Natural killer cell treated with Interleukin-12 subunit alpha and Interleukin-12 subunit beta and Interleukin-15 and Interleukin-18, amount 100 ng/mL, for 72 hours (primary cell): ENCODE results near the gene KDM1B. TPM values are rescaled to one million over a fixed set of nuclear protein-coding genes. Genes with fewer than 3 reads are reported as not detected.

Experiments
- ATAC-seq, 2 donors: fragments of 150-1000 bp; cut with Tn5 transposase in 1 of 2; sonication (Bioruptor Pico), chemical (Tn5 transposase) in 1 of 2; 2 replicates each; pipeline ENCODE4 v1.10.0; 2021
- DNase-seq: peaks from one replicate; pipeline ENCODE4 v3.0.0; 2022; ENCODE audit warnings: low spot score
- H3K27ac Mint-ChIP-seq, 2 donors: 1 replicate in 1 of 2; 2 replicates in 1 of 2; pipeline ENCODE4 v1.8.0; 2022; ENCODE audit warnings: mixed read lengths in 2 of 2, mild to moderate bottlenecking in 1 of 2, moderate library complexity in 1 of 2
- H3K27me3 Mint-ChIP-seq, 2 donors: 1 replicate in 1 of 2; 2 replicates in 1 of 2; pipeline ENCODE4 v1.8.0; 2022; ENCODE audit warnings: mixed read lengths in 2 of 2
- H3K36me3 Mint-ChIP-seq: one replicate; pipeline ENCODE4 v1.8.0; 2022; ENCODE audit warnings: mixed read lengths
- H3K4me1 Mint-ChIP-seq, 2 donors: 1 replicate in 1 of 2; 2 replicates in 1 of 2; pipeline ENCODE4 v1.8.0; 2022; ENCODE audit warnings: low read depth in 2 of 2, mixed read lengths in 2 of 2, mild to moderate bottlenecking in 1 of 2
- H3K4me3 Mint-ChIP-seq: one replicate; pipeline ENCODE4 v1.8.0; 2022; ENCODE audit warnings: mixed read lengths
- H3K9me3 Mint-ChIP-seq: 2 replicates; pipeline ENCODE4 v1.8.0; 2022; ENCODE audit warnings: mixed read lengths
- total RNA-seq, 2 donors: library from RNA; stranded (reverse); gene quantifications; one replicate each; pipeline ENCODE4 v1.2.3, GENCODE V29; 2022

Gene KDM1B
- total RNA-seq, 2 donors from 2014 or later = 8.1 to 10.6 TPM

GRCh38 chr6:18260448-18261106, 105.4 kb downstream of the KDM1B start:
- Mint-ChIP-seq H3K4me3 (peak overlapping the region; percentile 99), H3K27me3 (no peaks in the 10 kb centered on the region), H3K9me3 (no peaks in the 10 kb centered on the region), H3K27ac (peak overlapping the region; percentile 97 to 98), H3K4me1 (peaks cover 48 to 52% of the 10 kb centered on the region in 2 donors), H3K36me3 (peaks cover 19% of the 10 kb centered on the region)
- no peak for DNase-seq
- no peak for ATAC-seq

- H3K4me1 Mint-ChIP-seq = peaks cover 49 to 53% of the 10 kb centered on the region in 2 donors
- DNase-seq (no peak), ATAC-seq (no peak)
- H3K9me3 Mint-ChIP-seq = no peaks in the 10 kb centered on the region
- H3K36me3 Mint-ChIP-seq = peaks cover 18% of the 10 kb centered on the region
- no peaks in the 10 kb centered on the region for H3K27me3 Mint-ChIP-seq
- peak overlapping the region; percentile 99 for H3K4me3 Mint-ChIP-seq
- peak overlapping the region; percentile 97 to 98 for H3K27ac Mint-ChIP-seq
Measured at GRCh38 chr6:18261877-18262276, 106.7 kb downstream of the KDM1B start.

- H3K9me3 Mint-ChIP-seq = no peaks in the 10 kb centered on the region
- H3K27me3 Mint-ChIP-seq = no peaks in the 10 kb centered on the region
- no peak for DNase-seq
- peak overlapping the region; percentile 99 for H3K4me3 Mint-ChIP-seq
- peaks cover 45 to 53% of the 10 kb centered on the region in 2 donors for H3K4me1 Mint-ChIP-seq
- peak overlapping the region; percentile 97 to 98 for H3K27ac Mint-ChIP-seq
- ATAC-seq = peak in 1 of 2 donors; percentile 61
- peaks cover 13% of the 10 kb centered on the region for H3K36me3 Mint-ChIP-seq
Measured at GRCh38 chr6:18262702-18263417, 107.6 kb downstream of the KDM1B start.

GRCh38 chr6:18263418-18264218, 108.4 kb downstream of the KDM1B start:
- H3K4me3 Mint-ChIP-seq = peak overlapping the region; percentile 99
- DNase-seq (no peak), ATAC-seq (peak; percentile 27 to 33)
- H3K4me1 Mint-ChIP-seq = peaks cover 45 to 53% of the 10 kb centered on the region in 2 donors
- no peaks in the 10 kb centered on the region for H3K27me3 Mint-ChIP-seq
- peak overlapping the region; percentile 97 to 98 for H3K27ac Mint-ChIP-seq
- H3K9me3 Mint-ChIP-seq = no peaks in the 10 kb centered on the region
- H3K36me3 Mint-ChIP-seq = peaks cover 13% of the 10 kb centered on the region

DNA sequence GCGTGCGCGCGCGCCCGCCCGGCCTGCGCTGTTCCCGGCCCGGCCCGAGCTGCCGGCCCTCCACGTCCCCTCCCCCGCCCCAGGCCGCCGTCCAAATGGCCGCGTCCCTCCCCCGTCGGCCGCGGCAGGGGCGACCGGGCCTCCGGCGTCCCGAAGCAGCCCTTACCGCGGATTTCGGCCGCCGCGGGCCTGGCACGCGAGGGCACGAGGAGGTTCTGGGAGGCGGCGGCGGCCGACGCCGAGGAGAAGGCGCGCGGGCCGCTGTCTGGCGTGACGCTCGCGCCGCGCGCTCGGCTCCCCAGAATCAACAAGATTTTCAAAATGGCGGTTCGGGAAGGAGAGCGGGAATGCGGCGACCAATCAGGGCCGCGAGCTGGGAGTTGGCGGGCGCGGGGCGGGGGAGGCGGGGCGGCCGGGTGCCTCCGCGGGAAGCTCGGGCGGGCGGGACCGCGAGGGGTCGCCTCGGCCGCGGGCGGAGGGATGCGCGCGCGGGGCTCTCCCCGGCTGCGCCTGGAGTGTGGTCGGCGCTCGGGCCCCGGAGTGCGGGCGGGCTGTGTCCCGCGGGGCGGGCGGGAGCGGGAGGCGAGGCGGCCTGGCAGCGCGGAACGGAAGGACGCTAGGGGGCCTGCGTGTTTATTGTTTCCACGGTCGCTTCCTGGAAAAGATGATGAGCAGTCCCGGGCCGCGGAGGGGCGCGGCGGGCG, 109.1 kb downstream of the KDM1B start, which contains the start of gene DEK:
Gene DEK, minus strand, starts transcription at position 312 of the 704 bp plus-strand sequence. CDS start 543 bp downstream, outside the sequence.
- no peaks in the 10 kb centered on the region for H3K27me3 Mint-ChIP-seq
- peak within 1 kb of the TSS; percentile 97 to 98 for H3K27ac Mint-ChIP-seq
- H3K4me3 Mint-ChIP-seq = peak within 1 kb of the TSS; percentile 99
- no peaks in the 10 kb centered on the region for H3K9me3 Mint-ChIP-seq
- ATAC-seq (peak; percentile 84 to 90), DNase-seq (peak; percentile 91)
- peaks cover 45 to 52% of the 10 kb centered on the region in 2 donors for H3K4me1 Mint-ChIP-seq
- H3K36me3 Mint-ChIP-seq = peaks cover 13% of the 10 kb centered on the region

DNA sequence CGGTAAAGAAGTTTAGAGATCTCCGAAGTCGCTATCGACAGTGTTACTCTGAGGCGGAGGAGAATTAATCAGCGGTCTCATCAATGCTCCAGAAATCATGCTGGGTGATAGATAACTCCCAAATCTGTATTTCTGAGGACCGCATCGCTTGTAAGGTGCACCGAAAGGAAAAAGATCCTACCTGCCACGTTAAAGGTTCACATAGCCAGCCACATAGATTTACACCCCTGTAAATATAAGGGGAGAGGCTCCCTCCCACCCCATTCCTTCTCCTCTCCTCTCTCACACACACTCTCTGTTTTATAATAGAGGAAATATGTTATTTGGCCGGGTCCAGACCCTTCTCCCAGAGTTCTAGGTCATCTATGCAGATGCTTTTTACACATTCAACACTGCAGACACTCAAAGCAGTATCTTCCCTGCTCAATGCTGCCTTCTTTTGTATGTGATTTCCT, 109.7 kb downstream of the KDM1B start:
- peaks cover 13% of the 10 kb centered on the region for H3K36me3 Mint-ChIP-seq
- no peak for ATAC-seq
- no peak for DNase-seq
- H3K27me3 Mint-ChIP-seq = no peaks in the 10 kb centered on the region
- peak overlapping the region; percentile 92 to 97 for H3K27ac Mint-ChIP-seq
- peak overlapping the region; percentile 85 for H3K4me3 Mint-ChIP-seq
- H3K9me3 Mint-ChIP-seq = no peaks in the 10 kb centered on the region
- H3K4me1 Mint-ChIP-seq = peaks cover 39 to 46% of the 10 kb centered on the region in 2 donors

- no peaks in the 10 kb centered on the region for H3K27me3 Mint-ChIP-seq
- H3K4me3 Mint-ChIP-seq = peak overlapping the region; percentile 85
- DNase-seq (no peak), ATAC-seq (no peak)
- no peaks in the 10 kb centered on the region for H3K9me3 Mint-ChIP-seq
- H3K27ac Mint-ChIP-seq = peak overlapping the region; percentile 92 to 97
- peaks cover 13% of the 10 kb centered on the region for H3K36me3 Mint-ChIP-seq
- peaks cover 32 to 36% of the 10 kb centered on the region in 2 donors for H3K4me1 Mint-ChIP-seq
Measured at GRCh38 chr6:18265787-18266522, 110.7 kb downstream of the KDM1B start.

DNA sequence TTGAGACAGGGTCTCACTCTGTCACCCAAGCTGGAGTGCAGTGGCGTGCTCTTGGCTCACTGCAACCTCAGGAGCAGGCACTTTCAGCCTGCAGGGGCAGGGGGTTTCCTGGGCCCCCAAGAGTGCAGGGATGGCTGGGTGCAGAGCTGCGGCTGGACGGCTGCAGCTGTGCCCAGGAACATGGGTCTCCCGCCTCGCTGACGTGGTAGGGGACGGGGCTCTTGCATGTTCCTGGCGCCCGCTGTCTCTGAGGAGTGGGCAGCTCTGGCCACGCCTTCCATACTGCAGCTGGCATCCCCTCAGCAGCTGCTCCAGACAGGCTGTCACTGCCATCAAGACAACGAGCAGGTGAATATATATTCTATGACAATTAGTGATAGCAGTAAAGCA, 111.3 kb downstream of the KDM1B start:
- no peak for ATAC-seq
- DNase-seq = no peak
- Mint-ChIP-seq H3K27me3 (no peaks in the 10 kb centered on the region), H3K4me1 (peaks cover 29 to 34% of the 10 kb centered on the region in 2 donors), H3K27ac (no peak overlapping the region), H3K36me3 (peaks cover 13% of the 10 kb centered on the region), H3K4me3 (no peak overlapping the region), H3K9me3 (no peaks in the 10 kb centered on the region)

DNA sequence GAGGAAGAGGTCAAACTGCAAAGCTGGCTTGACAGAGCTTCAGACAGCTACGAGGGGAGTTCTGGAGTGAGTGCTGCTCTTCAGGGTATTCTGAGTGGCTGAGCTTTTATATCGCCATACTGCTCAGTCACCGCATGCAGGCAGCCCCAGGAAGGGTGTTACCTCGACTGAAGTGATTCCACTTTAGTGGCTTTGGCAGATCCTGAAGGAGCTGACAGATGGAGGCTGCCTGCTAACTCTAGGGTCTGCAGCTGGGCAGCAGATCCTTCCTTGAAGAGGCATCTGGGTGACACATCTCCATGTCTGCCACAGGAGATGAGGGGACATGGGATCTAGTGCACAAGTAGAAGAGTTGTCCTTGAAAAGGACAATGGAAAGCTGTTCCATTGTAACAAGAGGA, 112.8 kb downstream of the KDM1B start:
- Mint-ChIP-seq H3K27me3 (peaks cover 2 to 6% of the 10 kb centered on the region in 2 donors), H3K36me3 (peaks cover 8% of the 10 kb centered on the region), H3K9me3 (no peaks in the 10 kb centered on the region), H3K27ac (no peak overlapping the region), H3K4me3 (no peak overlapping the region), H3K4me1 (peaks cover 17 to 18% of the 10 kb centered on the region in 2 donors)
- ATAC-seq (no peak), DNase-seq (no peak)

GRCh38 chr6:18269253-18269652, 114.0 kb downstream of the KDM1B start:
- no peak overlapping the region for H3K27ac Mint-ChIP-seq
- DNase-seq (no peak), ATAC-seq (no peak)
- H3K9me3 Mint-ChIP-seq = no peaks in the 10 kb centered on the region
- no peaks in the 10 kb centered on the region for H3K36me3 Mint-ChIP-seq
- peaks cover 4 to 6% of the 10 kb centered on the region in 2 donors for H3K27me3 Mint-ChIP-seq
- H3K4me1 Mint-ChIP-seq = peaks cover 9 to 10% of the 10 kb centered on the region in 2 donors
- H3K4me3 Mint-ChIP-seq = no peak overlapping the region

DNA sequence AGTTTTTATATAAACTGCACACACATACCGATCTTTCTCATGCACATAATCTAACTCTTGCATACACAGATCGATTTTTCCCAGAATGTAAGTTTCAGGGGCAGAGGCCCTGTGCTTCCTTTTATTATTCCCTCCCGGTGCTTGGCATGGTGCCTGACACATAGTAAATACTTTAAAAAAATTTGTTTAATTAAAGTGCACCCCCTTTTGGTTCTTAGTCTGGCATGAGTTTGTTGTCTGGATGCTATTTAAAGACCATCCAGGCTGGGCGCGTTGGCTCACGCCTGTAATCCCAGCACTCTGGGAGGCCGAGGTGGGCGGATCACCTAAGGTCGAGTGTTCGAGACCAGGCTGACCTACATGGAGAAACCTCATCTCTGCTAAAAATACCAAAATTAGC, 114.5 kb downstream of the KDM1B start:
- H3K4me1 Mint-ChIP-seq = peaks cover 9 to 10% of the 10 kb centered on the region in 2 donors
- peaks cover 5 to 6% of the 10 kb centered on the region in 2 donors for H3K27me3 Mint-ChIP-seq
- no peak overlapping the region for H3K4me3 Mint-ChIP-seq
- no peak overlapping the region for H3K27ac Mint-ChIP-seq
- DNase-seq = no peak
- ATAC-seq = no peak
- no peaks in the 10 kb centered on the region for H3K36me3 Mint-ChIP-seq
- H3K9me3 Mint-ChIP-seq = no peaks in the 10 kb centered on the region

DNA sequence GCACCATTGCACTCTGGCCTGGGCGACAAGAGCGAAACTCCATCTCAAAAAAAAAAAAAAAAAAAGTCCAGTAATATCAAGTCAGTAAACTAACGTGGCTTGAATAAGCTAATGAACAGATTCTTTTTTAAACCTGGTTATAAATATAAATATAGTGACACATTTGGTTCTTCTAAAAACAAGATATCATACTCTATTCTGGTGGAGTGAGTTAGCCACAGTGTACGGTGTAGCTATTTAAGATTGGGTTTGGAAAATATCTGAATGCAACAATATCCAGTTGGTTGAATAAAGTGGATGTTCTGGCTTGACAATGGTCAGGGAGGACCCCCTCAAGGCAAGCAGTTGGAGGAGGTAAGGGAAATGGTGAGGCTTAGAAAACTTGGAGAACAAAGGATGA, 115.0 kb downstream of the KDM1B start:
- no peak for DNase-seq

More for the DNA sequence above, 115.0 kb downstream of the KDM1B start:
- Mint-ChIP-seq H3K27ac (no peak overlapping the region), H3K4me3 (no peak overlapping the region), H3K4me1 (peaks cover 4 to 5% of the 10 kb centered on the region in 2 donors), H3K9me3 (no peaks in the 10 kb centered on the region), H3K36me3 (no peaks in the 10 kb centered on the region), H3K27me3 (peaks cover 8 to 11% of the 10 kb centered on the region in 2 donors)
- no peak for ATAC-seq
